ENCODE measurements around the gene LGI4.
"Not testable (repeated sequence)": the region's sequence is repeated elsewhere in the genome, so short reads cannot be mapped to it uniquely, and the experiment has no call there.

Gene LGI4

GRCh38 chr19:35140962-35141836, 6.3 kb upstream of the LGI4 start:
- DNase-seq: peak in 1 of 2 experiments; percentile 35

DNA sequence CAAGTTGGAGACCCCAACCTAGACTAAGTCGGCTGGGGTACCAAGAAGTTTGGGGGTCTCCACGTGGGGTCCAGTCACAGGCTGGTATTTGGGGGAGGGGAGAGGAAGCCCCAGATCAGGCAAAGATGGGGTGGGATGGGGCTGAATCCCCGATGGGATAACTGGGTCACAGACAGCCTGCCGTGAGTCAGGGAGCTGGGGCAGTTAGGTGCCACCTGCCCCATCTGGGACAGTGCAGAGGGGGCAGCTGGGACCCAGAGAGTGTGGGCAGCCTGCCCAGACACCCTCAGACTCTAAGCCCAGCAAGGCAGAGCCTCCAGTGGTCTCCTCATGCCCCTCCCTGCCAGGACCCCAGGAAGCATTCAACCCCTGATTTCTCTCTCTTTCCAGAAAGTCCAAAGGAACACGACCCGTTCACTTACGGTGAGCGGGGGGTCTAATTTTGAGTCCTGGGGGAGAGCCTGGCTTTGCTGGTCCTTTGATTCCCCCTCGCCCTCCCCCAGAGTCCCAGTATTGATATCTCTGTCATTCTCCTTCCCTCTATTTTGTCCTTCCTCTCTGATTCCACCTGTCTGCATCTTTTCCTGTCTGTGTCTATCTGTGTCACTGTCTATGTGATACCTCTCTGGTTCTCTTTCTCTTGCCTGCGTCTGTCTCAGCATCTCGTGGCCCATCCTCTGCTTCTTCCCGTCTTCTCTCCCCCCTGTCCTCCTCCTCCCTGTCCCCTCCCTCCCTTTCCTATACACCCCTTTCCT, 5.5 kb upstream of the LGI4 start:
- DNase-seq: no peak

DNA sequence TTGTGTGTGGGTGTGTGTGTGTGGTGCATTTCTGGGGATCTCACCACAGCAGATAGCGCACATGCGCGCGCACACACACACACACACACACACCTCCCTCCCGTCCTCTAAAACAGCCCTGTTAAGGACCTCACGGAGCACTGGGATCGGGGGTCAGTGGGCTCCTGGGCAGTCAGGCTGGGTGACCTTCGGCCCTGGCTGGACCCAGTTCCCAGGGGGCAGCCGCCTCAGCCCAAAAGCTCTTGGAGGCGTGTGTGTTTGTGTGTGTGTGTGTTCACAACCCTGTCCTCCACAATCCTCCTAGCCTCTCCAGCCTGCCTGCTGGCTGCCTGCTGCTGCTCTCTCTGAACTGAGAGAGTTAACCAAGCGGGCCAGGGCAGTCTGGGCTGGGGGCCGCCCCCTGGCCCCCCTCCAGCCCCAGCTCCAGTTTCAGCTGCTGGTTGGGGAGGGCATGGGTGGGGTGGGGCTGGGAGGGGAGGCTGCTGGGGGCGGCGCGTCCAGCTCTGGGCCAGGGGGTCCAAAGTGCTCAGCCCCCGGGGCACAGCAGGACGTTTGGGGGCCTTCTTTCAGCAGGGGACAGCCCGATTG, 3.5 kb upstream of the LGI4 start, which contains the start of gene FXYD1:
TSS of gene FXYD1 (plus strand) at position 520 of the 588 bp plus-strand sequence. CDS start 1,256 bp downstream, outside the sequence.
- DNase-seq: no peak

- DNase-seq: no peak
Measured at GRCh38 chr19:35136977-35137702, 2.3 kb upstream of the LGI4 start.

DNA sequence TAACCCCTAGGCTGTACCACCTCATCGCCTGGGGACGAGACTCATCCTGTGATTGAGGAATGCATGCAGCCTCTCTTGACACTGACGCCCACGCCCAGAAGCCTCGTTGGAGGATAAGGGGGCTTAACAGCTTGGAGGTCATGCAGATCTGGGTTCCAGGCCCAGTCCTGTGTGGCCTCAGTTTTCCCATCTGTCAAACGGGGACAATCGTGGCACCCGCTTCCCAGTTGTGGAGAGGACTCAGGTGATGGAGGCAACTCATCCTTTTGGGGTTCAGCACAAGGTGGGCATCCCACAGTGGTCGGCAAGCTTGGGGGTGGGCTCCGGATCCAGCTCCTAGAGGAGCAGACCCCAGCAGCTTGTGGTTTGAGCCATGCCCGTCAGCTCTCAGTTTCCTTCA, 1.4 kb upstream of the LGI4 start:
- DNase-seq: no peak

DNA sequence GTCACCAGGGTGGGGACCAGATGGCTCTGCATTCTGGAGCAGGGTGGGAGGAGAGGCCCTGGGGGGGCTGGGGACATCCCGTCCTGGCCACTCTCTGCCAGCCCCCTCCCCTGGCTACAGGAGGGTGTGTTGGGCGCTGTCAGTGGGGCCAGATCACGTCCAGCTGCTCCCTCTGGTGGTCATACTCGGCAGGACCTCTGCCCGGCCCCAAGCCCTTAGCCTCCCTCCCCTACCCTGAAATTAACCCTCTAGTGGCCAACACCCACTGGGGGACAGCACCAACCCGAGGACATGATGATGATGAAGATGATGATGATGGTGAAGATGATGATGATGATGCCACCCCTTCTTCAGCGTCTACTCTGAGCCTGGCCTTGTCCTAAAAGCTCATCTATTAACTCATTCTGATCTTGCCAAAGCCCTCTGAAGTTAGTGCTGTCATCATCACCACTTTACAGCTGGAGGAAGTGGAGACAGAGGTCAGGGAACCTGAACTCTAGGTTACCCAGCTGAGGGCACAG, 590 bp upstream of the LGI4 start:
- peak in 1 of 2 experiments; percentile 14 for DNase-seq

- DNase-seq: no peak
Measured at GRCh38 chr19:35133826-35134225, 1.0 kb downstream of the LGI4 start.

DNA sequence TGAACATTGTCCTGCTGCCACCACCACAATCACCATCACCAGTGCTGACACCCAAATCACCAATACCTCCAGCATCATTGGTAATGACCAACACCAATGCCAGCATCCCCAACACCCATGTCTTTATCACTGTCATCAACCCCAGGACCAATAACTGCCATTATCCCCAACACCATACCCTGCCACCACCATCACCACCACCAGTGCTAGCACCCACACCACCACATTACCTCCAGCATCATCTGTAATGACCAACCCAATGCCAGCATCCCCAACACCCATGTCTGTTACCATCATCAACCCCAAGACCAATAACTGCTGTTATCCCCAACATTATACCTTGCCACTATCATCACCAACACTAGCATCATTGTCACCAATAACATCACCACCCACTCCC, 2.6 kb downstream of the LGI4 start:
- DNase-seq: no peak

- no peak for DNase-seq
Measured at GRCh38 chr19:35130761-35131720, 3.8 kb downstream of the LGI4 start.

DNA sequence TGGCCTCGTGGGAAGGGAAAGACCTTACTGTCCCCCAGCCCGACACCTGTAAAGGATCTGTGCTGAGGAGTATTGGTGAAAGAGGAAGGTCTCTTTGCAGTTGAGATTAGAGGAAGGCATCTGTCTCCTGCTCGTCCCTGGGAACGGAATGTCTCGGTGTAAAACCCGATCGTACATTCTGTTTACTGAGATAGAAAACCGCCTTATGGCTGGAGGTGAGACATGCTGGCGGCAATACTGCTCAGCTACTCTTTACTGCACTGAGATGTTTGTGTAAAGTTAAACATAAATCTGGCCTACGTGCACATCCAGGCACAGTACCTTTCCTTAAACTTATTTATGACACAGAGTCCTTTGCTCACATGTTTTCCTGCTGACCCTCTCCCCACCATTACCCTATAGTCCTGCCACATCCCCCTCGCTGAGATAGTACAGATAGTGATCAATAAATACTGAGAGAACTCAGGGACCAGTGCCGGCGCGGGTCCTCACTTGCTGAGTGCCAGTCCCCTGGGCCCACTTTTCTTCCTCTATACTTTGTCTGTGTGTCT, 5.1 kb downstream of the LGI4 start:
- DNase-seq: not testable (repeated sequence)

DNA sequence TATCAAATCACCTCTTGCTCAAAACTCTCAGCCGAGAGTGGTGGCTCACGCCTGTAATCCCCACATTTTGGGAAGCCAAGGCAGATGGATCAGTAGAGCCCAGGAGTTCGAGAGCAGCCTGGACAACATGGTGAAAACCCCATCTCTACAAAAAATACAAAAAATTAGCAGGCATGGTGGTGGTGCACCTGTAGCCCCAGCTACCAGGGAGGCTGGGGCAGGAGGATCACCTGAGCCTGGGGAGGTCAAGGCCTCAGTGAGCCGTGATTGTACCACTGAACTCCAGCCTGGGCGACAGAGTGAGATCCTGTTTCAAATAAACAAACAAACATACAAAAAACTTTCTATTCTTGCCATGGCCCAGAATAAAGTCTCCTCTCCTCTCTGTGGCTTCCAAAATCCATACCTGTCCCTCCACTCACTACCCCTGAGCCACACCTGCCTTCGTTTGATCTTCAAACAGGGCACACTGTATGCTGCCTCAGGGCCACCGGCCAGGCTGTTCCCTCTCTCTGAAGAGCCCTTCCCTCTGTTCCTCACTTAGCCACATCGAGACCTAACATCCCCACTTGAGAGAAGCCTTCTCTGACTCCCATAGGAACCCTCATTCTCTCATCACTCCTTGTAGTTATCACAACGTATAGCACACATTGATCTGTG, 6.3 kb downstream of the LGI4 start:
- DNase-seq: no peak

DNA sequence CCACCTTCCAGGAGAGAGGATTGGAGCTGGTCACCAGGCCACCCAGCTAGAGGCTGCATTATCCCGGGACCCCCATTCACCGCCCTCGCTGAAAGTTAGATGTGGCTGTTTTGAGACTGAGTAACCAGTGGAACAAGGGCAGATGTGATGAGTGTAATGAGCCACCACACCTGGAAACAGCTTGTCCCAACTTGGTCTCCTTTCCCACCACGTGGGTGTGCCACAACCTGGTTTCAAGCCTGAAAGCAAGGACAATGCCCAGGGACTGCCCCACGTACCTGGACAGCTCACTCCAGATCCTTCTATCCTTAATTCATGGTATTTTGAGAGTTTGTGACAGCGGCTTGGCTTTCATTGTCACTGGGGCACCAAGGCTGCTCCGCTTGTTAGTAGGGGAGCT, 7.0 kb downstream of the LGI4 start:
- no peak for DNase-seq

DNA sequence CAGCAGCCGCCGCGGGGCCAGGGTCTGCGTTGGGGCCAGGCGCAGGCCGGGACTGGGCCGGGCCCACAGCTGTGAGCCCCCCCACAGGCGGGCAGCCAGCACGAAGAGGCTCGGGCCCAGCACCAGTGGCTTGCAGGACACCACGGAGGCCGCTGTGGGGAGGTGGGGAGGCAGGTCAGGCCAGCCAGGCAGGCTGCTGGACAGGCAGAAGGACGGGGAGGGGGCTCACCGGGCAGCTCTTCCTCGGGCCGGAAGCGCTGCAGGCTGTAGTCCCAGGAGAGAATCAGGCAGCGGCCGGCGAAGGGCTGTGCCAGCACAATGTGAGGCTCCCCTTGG, 8.3 kb downstream of the LGI4 start:
- no peak for DNase-seq

DNA sequence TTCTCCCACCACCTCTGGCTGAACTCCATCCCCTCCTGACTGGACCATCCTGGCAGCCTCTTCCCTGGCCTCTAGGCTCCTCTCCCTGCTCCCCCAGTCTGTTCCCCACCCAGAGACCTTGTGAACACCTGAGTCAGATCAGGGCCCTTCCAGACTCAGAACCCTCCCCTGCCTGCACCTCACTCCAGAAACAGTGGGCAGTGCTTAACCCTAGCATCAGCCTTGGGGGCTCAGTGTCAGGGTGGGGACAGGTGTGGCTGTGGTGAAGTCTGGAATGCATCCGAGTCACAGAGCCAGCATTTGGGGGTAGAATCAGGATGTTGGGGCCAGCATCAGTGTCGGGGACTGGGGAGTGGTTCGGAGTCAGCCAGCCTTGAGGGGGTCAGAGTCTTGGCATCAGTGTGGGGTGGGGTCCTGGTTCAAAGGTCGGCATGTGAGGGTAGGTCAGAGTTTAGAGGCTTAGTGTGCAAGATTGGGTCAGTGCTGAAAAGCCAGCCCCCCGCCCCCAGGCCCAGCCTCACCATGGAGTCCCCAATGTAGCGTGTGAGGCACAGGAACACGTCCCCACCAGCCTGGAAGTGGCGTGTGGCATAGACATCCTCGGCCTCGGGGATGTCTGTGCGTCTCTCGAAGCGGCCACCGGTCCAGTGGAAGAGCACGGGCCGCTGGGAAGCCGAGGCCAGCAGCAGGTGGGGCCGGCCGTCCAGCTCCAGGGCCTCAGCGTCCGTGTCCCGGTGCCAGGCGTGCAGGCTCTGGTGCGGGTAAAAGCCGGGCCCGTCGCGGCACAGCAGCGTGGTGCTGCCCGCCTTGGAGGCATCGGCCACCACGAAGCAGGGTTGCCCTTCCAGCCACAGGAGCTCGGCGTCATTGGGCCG, 8.9 kb downstream of the LGI4 start:
- no peak for DNase-seq

GRCh38 chr19:35125270-35125717, 9.6 kb downstream of the LGI4 start:
- DNase-seq: no peak

DNA sequence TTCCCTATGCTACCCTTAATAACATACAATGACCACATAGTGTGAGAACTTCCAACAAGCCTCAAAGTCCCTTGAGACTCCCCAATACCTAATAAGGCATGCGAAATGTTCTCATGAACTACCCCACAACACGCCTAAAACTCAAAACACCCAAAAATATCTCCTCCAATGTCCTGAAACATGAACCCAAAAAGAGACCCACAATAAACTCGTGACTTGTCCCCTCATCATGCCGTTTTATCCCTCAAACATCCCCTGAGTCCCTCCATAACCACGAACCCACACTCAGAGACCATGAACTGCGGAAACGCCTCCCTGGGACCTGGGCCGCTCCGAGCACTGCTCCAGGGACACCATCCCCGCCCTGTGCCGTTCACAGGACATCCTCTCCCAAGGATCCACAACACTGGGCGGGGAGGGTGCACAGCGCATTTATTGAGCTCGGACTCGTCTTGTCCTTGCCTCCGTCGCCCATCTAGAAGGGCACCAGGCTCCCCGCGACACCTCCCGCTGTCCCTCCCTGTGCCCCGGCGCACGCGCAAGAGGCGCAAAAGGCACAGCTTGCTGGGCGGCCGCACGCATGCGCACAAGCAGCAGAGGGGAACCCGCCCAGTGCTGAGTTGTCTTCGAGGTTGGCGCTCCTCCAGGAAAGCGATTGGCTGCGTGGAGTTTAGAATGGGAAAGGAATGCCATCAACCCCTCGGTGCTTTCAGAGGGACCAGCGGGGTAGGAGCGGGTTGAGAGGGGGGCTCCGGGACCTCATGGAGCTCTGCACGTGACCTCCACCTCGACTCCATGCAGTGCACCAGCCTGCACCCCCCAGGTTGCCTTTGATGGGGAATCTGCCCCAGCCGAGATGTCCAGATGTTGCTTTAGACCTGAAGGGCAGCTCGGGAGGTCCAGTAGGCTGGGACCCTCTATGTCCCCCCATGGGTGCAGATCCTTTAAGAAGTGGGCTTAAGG, 10.5 kb downstream of the LGI4 start:
- peak in 1 of 2 experiments; percentile 78 for DNase-seq

- DNase-seq: no peak
Measured at GRCh38 chr19:35123573-35123972, 11.3 kb downstream of the LGI4 start.

All from cerebellar nuclear complex (tissue), 1 donor.